ENCODE results near the gene TDRD3. TPM values are rescaled to one million over a fixed set of nuclear protein-coding genes. Genes with fewer than 3 reads are reported as not detected.
"Not testable (repeated sequence)": the region's sequence is repeated elsewhere in the genome, so short reads cannot be mapped to it uniquely, and the experiment has no call there.

The TDRD3 gene
- total RNA-seq, 1 donor from 2014 or later = 11.3 TPM

GRCh38 chr13:60398379-60398891, 1.4 kb downstream of the TDRD3 start:
- ATAC-seq (no peak), DNase-seq (ENCODE audit: low spot score) (no peak)

DNA sequence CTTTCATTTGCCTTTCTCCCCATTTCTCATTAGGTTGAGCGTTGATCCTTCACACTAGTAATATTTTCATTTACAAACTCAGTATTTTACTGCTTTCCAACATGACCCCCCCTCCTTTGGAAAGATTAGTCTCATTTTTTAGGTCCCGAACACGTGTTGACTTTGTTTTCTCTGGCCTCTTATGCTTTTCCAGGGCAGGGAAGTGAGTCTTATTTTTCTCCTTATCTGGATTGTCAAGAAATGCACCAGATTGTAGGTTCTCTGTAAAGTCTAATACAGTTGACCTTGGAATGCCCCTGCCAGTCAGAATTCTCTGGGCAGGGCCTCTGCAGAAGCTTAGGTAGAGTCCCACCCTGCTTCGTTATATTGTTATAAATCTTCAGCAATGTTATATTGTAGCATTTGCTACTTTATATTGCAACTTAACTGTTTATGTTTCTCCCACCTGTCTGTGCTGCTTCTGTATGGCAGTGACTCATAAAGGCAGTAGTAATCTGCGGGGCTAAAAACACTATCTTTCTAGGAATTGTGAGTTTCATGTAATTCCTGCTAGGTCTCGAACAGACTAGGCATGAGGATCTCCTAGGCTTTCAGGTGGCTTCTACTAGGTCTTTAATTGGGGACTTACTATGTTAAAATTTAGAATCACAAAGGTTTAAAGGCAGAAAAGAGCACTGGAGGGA, 2.0 kb downstream of the TDRD3 start:
- DNase-seq (ENCODE audit: low spot score) (no peak), ATAC-seq (no peak)

DNA sequence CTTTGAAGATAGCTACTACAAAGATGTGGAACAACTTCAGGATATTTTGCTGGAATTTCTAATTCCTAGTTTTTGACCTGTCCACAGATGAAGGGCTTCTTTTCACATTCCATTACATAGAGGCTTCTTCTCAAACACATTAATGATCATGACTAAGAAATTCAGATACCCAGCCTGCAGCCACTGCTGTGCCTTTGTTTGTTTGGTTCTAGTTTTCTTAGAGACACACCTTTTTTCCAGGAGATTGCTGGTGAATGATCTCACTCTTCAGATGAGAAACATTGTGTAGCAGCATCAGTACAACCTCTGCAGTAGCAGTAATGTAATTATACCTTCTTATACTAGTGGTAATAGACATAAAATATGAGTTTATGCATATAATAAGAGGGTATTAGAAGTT, 5.0 kb downstream of the TDRD3 start:
- no peak for ATAC-seq
- DNase-seq (ENCODE audit: low spot score) = no peak

- DNase-seq (ENCODE audit: low spot score) (no peak), ATAC-seq (no peak)
These were observed 10.1 kb downstream of the TDRD3 start for GRCh38 chr13:60407095-60407494.

DNA sequence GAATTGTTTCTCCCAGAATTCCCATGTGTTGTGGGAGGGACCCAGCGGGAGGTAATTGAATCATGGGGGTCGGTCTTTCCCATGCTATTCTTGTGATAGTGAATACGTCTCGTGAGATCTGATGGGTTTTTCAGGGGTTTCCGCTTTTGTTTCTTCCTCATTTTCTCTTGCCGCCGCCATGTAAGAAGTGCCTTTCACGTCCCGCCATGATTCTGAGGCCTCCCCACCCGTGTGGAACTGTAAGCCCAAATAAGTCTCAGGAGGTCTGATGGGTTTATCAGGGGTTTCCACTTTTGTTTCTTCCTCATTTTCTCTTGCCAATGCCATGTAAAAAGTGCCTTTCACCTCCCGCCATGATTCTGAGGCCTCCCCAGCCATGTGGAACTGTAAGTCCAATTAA, 10.8 kb downstream of the TDRD3 start:
- DNase-seq (ENCODE audit: low spot score); ATAC-seq: not testable (repeated sequence)

DNA sequence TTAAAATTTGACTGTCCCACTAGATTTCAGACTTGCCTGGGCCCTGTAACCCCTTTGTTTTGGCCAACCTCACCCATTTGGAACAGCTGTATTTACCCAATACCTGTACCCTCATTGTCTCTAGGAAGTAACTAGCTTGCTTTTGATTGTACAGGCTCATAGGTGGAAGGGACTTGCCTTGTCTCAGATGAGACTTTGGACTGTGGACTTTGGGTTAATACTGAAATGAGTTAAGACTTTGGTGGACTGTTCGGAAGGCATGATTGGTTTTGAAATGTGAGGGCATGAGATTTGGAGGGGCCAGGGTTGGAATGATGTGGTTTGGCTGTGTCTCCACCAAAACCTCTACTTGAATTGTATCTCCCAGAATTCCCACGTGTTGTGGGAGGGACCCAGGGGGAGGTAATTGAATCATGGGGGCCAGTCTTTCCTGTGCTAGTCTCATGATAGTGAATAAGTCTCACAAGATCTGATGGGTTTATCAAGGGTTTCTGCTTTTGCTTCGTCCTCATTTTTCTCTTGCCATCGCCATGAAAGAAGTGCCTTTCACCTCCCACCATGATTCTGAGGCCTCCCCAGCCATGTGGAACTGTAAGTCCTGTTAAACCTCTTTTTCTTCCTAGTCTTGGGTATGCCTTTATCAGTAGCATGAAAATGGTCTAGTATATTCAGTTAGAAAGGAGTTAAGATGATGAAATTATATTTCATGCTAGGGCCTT, 12.7 kb downstream of the TDRD3 start:
- not testable (repeated sequence) for DNase-seq (ENCODE audit: low spot score); ATAC-seq

GRCh38 chr13:60410299-60410698, 13.3 kb downstream of the TDRD3 start:
- ATAC-seq (no peak), DNase-seq (ENCODE audit: low spot score) (no peak)

DNA sequence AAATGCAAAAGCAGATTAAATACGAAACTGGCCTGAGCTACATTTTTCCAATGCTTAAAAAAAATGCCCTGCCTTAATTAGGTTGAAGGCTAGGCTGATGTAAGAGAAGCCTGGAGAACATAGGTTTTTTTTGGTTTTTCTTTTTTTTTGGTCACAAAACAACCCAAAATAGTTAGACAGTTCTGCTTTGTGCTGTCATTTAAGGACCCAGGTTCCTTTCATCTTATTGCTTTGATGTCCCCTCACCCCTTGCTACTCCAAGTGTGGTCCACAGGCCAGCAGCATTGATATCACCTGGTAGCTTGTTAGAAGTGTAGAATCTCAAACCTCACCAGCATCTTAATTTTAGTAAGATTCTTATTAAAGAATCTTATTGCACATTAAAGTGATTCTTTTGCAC, 14.4 kb downstream of the TDRD3 start:
- DNase-seq (ENCODE audit: low spot score) (no peak), ATAC-seq (no peak)

DNA sequence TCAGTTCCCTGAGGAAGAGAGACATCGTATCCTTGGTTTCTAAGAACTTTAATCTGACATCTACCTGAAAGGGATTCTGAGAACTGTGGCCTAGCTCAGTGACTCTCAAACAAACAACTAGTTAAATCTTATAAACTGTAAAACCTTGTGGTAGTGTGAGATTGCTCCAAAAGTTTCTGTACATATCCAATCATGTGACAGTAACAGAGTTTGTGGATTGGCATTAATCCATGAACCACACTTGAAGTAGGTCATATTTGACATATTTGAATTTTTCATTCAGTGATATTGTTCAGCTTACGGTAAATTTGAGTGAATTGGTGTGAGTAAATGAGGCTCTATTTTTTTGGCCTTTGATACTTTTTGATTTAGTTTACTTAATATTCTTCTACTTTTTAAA, 15.0 kb downstream of the TDRD3 start:
- ATAC-seq = no peak

GRCh38 chr13:60412909-60413616, 16.0 kb downstream of the TDRD3 start:
- ATAC-seq = no peak

More for the DNA sequence above, 15.0 kb downstream of the TDRD3 start:
- DNase-seq (ENCODE audit: low spot score) = no peak

DNA sequence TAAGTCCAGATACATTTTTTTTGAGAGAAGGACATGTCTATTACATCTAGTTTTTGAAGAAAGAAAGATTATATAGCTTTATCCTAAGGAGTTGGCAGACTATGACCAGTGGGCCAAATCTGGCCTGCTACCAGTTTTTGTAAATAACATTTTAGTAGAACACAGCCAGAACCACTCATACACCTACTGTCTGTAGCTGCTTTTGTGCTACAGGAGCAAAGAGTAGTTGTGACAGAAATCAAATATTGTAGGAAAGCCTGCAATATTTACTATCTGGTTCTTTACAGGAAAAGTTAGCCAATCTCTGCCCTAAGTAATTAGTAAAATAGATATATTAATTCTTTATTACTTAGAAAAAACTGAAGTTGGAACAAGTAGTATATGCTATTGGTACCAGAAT, 17.2 kb downstream of the TDRD3 start:
- ATAC-seq (peak; percentile 79), DNase-seq (ENCODE audit: low spot score) (no peak)

More at GRCh38 chr13:60412909-60413616, 16.0 kb downstream of the TDRD3 start:
- DNase-seq (ENCODE audit: low spot score) = no peak

DNA sequence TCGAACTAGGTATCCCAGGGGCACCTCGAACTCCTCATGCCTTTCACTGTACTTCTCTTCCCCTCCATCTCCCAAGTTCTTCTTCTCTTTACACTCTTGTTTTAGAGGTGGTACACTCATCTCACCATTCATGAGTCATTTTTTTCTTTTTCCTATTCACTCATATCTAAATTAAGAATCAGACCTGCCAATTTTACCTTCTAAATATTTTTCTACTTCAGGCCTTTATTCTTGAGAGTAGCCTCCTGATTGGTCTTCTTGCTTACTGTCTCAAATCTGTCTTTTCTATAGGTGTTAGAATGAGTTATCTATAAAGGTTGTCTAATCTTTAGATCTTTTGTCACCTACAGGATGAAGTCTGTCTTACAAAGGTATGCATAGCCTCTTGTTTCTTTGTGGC, 20.7 kb downstream of the TDRD3 start:
- ATAC-seq (no peak), DNase-seq (ENCODE audit: low spot score) (no peak)

- no peak for DNase-seq (ENCODE audit: low spot score)
- ATAC-seq = no peak
These were observed 21.9 kb downstream of the TDRD3 start for GRCh38 chr13:60418954-60419353.

DNA sequence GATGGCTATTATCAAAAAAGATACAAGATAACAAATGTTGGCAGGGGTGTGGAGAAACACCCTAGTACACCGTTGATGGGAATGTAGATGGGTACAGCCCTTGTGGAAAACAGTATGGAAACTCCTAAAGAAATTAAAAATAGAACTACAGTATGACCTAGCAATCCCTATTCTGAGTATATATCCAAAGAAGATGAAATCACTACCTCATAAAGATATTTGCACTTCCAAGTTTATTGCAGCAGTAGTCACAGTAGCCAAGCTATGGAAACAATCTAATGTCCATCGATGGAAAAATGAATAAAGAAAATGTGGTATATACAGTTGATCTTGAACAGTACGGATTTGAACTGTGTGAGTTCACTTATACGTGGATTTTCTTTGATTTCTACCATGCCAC, 28.3 kb downstream of the TDRD3 start:
- DNase-seq (ENCODE audit: low spot score) = no peak
- ATAC-seq = no peak

GRCh38 chr13:60426075-60426474, 29.1 kb downstream of the TDRD3 start:
- no peak for DNase-seq (ENCODE audit: low spot score)
- no peak for ATAC-seq

DNA sequence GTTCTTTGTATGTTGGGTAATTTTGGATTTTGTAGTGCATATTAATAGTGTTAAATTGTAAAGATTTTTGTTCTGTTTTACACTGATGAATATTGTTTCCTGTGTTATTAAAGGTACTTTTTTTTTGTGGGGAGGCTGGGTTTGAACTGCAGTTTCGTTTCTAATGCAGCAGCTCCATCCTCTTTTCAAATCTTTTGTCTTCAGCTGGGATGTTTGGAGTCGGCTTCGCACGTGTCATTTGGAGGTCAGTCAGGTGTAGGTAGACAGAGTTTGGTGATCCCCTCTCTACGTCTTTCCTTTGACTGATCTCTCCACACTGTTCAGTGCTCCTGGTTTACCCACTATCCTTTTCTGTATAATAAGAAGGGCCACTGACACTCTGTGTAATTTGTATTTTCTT, 30.3 kb downstream of the TDRD3 start:
- ATAC-seq = no peak
- DNase-seq (ENCODE audit: low spot score) = no peak

- ATAC-seq = peak; percentile 87
- DNase-seq (ENCODE audit: low spot score) = no peak
These were observed 34.2 kb downstream of the TDRD3 start for GRCh38 chr13:60431108-60431700.

DNA sequence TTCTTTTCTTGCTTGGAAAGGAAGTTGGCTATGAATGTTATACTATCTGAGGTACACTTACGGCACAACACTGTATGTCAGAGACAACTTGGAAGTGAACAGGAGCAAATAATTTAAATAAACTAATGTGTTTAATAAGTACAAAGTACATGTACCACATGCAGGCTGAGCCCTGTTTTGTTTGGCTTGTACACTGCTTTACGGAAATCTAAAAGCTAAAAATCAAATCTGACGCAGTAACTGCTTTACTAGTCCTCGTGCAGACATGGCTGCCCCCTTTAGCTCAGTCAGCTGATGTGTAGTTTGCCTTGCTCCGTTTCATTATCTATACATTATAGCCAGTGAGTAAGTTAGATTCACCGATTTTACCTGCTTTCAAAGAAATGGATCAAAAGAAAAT, 36.5 kb downstream of the TDRD3 start:
- ATAC-seq (peak; percentile 82), DNase-seq (ENCODE audit: low spot score) (no peak)

GRCh38 chr13:60435762-60436374, 38.8 kb downstream of the TDRD3 start:
- DNase-seq (ENCODE audit: low spot score) = no peak
- no peak for ATAC-seq

DNA sequence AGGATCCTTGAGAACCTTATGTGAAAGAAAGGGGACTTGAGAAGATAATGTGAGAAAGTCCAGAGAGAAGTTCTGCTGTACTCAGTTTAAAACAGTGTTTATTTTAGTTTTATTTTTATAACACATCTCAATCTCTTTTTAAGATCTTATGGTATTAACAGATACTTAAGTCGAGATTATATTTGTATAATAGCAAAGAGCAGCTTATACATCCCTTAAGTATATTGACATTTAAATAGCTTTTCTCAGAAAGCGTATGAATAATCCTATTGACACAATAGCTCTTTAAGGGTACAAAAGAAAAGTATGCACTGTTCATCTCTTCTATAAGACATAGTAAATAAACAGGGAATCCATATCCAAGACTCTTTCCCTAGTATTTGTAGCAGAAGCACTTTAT, 42.2 kb downstream of the TDRD3 start:
- no peak for ATAC-seq
- DNase-seq (ENCODE audit: low spot score) = no peak

DNA sequence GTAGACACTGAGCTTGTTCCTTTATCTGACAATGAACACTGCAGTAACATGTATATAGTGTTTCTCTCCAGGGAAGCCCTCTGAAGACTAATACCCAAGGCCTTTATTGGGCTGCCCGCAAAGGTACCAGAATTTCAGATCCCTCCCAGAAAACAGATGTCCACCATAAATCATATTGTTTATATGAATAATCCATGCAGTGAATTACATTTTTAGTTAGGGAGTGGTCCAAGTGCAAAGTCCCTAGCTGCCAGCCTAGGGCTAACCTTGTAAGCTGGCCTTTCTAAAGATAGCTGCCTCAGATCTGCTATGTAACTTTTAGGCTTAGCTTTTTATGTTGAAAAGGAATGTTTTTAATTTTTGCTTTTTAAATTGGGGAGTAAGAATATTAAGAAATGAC, 44.7 kb downstream of the TDRD3 start:
- no peak for DNase-seq (ENCODE audit: low spot score)
- no peak for ATAC-seq
